NCI-H128 (cell line): Measurements from ENCODE around the gene RUFY3.
"Not testable (repeated sequence)": the region's sequence is repeated elsewhere in the genome, so short reads cannot be mapped to it uniquely, and the experiment has no call there.

Experiments
- DNase-seq: peaks from one replicate; lab custom pipeline; 2025; ENCODE audit not compliant: unreplicated experiment; lab: John Stamatoyannopoulos, UW

RUFY3 gene

GRCh38 chr4:70721747-70722146, at the start of gene RUFY3:
Gene RUFY3, plus strand, starts transcription at chr4:70721964. Its CDS starts 610 bp downstream, at chr4:70722574.
- DNase-seq: peak; percentile 48

DNA sequence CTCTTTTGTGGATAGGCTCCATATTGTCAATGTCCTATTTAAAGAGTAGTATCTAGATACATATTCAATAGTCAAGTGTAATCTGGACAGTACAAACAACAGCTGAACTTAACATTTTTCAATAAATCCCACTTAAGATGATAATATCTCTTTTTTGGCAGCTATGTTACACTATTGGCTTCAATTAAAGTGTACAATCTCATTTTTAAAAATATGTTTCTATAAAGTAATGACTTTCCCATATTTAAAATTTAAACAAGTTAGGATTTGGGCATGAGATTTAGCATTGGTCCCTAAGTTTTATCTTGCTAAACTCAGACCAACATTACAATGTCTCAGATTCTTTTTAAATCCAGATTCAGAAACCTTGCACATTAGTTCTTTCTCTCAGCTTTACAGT, 47.6 kb upstream of the RUFY3 start:
- DNase-seq: no peak

DNA sequence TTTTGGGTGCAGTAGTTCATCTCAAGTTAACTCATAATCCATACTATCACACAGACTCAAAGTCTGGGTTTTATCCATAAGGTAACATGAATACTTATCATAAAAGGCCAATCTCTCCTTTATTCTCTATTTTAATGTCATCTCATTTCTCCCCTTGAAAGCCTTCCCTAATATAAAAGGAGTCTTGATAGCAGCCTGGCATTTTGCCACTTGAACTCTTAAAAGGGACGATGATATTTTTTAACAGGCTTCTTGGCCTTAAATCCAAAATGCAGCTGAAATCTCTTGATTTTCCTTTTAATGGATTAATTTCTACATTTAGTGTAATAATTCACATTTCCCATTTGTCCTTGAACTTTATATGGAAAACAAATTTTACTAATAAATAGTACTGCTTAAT, 47.0 kb upstream of the RUFY3 start:
- no peak for DNase-seq

DNA sequence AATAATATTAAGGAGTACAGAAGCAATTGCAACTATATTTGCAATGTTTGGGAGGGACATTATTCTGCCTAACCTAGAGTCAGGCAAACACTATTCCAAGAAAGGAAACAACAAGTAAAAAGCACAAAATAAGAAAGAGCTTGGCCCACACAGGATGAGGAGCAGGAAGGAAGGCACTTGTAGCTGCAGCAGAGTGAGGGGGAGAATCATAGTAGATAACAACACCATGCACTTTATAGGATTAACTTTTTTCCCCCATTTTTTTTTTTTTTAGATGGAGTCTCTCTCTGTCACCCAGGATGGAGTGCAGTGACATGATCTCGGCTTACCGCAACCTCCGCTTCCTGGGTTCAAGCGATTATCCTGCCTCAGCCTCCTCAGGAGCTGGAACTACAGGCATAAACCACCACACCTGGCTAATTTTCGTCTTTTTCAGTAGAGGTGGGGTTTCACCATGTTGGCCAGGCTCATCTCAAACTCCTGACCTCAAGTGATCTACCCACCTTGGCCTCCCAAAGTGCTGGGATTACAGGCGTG, 45.1 kb upstream of the RUFY3 start:
- no peak for DNase-seq

- DNase-seq: no peak
Measured at GRCh38 chr4:70678383-70678999, 43.3 kb upstream of the RUFY3 start.

DNA sequence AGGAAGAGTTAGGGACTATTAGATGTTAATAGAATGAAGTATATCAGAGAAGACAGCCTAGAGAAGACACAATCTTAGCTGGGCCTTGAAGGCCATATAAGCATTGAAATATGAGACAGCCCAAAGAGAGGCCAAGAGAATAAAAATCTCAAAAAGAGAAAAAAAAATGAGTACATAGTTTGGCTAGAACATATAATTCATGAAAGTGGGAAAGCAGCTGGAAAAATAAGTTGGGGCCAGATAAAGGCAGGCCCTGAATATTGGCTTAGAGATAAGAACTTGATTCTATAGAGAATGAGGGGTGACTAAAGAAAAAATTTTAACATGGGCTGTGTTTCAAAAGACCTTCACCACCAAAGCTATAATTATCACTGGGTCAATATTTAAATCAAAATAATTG, 40.8 kb upstream of the RUFY3 start:
- DNase-seq: no peak

- DNase-seq: no peak
Measured at GRCh38 chr4:70681704-70682103, 40.1 kb upstream of the RUFY3 start.

GRCh38 chr4:70682142-70682541, 39.6 kb upstream of the RUFY3 start:
- DNase-seq: not testable (repeated sequence)

- no peak for DNase-seq
Measured at GRCh38 chr4:70687392-70687791, 34.4 kb upstream of the RUFY3 start.

GRCh38 chr4:70687821-70688794, 33.7 kb upstream of the RUFY3 start, which contains the start of gene UTP3:
Gene UTP3, plus strand, starts transcription at chr4:70688532. Its CDS starts 146 bp downstream, at chr4:70688678.
- peak; percentile 91 for DNase-seq

DNA sequence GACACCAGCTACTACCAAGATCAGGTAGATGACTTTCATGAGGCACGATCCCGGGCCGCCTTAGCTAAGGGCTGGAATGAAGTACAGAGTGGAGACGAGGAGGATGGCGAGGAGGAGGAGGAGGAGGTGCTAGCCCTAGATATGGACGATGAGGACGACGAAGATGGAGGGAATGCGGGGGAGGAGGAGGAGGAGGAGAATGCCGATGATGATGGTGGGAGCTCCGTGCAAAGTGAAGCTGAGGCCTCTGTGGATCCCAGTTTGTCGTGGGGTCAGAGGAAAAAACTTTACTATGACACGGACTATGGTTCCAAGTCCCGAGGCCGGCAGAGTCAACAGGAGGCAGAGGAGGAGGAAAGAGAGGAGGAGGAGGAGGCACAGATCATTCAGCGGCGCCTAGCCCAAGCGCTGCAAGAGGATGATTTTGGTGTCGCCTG, 33.0 kb upstream of the RUFY3 start:
- no peak for DNase-seq

GRCh38 chr4:70691661-70692060, 30.1 kb upstream of the RUFY3 start:
- DNase-seq: no peak

GRCh38 chr4:70694633-70695032, 27.1 kb upstream of the RUFY3 start:
- not testable (repeated sequence) for DNase-seq

DNA sequence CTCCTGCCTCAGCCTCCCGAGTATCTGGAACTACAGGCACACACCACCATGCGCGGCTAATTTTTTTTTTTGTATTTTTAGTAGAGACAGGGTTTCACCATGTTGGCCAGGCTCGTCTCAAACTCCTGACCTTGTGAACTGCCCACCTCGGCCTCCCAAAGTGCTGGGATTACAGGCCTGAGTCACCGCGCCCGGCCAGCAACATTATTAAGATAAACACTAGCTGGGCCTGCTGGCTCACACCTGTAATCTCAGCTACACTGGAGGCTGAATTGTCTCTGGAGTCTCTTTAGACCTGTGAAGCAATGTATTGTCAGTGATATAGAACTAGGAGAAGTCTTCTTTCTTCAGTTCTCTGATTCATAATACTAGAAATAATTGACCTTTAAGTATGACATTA, 23.3 kb upstream of the RUFY3 start:
- not testable (repeated sequence) for DNase-seq

- no peak for DNase-seq
Measured at GRCh38 chr4:70700712-70701111, 21.1 kb upstream of the RUFY3 start.

- DNase-seq: no peak
Measured at GRCh38 chr4:70701271-70701670, 20.5 kb upstream of the RUFY3 start.

GRCh38 chr4:70702592-70702991, 19.2 kb upstream of the RUFY3 start:
- DNase-seq: not testable (repeated sequence)

GRCh38 chr4:70703619-70704214, 18.0 kb upstream of the RUFY3 start:
- no peak for DNase-seq

- peak; percentile 18 for DNase-seq
Measured at GRCh38 chr4:70704215-70704930, 17.4 kb upstream of the RUFY3 start.

DNA sequence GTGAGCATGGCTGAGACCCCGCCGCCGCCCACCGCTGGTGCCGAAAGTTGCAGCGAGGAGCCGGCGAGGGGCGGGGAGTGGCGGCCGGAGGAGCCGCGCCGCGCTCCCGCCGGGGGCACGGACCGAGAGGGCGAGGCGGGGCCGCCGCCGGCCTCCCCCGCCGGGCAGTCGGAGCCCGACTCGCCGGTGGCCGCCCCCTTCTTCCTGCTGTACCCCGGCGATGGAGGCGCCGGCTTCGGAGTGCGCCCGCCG, 16.9 kb upstream of the RUFY3 start:
- no peak for DNase-seq
